ENCODE results near the gene ELOVL3.
A peak's percentile ranks its signal among the peaks of the same experiment; 100 is the strongest.

The ELOVL3 gene

DNA sequence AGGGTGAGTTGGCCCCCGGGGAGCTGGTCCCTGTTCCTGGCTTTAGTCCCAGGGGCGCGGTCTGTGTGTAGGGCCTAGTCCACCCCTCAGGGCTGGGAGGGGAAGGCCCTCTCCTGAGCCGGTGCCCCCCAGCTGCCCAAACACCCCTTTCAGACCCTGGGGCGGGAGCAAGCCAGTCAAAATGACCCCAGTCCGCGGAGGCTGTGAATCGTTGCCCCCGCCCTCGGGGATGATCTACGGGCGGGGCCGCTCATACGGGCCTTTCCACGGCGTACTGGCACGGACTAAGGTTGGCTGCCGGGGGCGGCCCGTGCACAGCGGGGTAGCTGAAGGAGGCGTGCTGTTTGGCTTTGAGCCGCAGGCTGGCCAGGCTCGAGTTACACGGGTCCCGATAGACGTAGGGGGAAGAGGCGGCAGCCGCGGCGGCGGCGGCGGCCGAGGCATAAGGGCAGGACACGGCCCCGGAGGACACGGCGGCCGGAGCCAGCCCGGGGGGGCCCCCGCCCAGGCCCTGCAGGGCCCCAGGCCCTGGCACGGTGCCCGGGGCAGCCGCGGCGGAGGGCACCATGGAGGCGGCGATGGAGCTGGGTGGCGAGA lies 4.3 kb downstream of the ELOVL3 start:
- Histone ChIP-seq H3K4ac (ENCODE audit: low read depth, low read length) (no peak overlapping the region), H4K8ac (ENCODE audit: low read depth, low read length) (no peak overlapping the region), H3K4me1 (ENCODE audit: control insufficient read depth, low read depth, low read length) (no peaks in the 10 kb centered on the region), H3K79me1 (ENCODE audit: low read length) (no peaks in the 10 kb centered on the region), H2BK15ac (replicated peaks; ENCODE audit: low read depth) (no peak overlapping the region), H4K5ac (ENCODE audit: low read length) (no peak overlapping the region), H3K79me2 (ENCODE audit: control insufficient read depth, insufficient read depth, low read length) (no peaks in the 10 kb centered on the region), H3K56ac (ENCODE audit: low read length) (peak overlapping the region; percentile 82), H2BK120ac (ENCODE audit: low read depth, low read length) (no peak overlapping the region), H3K27ac (ENCODE audit: low read depth, low read length) (no peak overlapping the region), H3K4me2 (ENCODE audit: low read length) (peak overlapping the region; percentile 93), H3K4me3 (ENCODE audit: low read length) (no peak overlapping the region), H3K36me3 (ENCODE audit: control insufficient read depth, insufficient read depth, low read length) (no peaks in the 10 kb centered on the region), H3K9ac (ENCODE audit: low read length) (peak overlapping the region; percentile 45), H3K27me3 (ENCODE audit: insufficient read depth, low read length, poor library complexity) (peaks cover 31% of the 10 kb centered on the region), H2AK5ac (ENCODE audit: low read length) (no peak overlapping the region), H3K18ac (ENCODE audit: low read length) (no peak overlapping the region), H3K23ac (ENCODE audit: low read length) (no peak overlapping the region), H2BK5ac (ENCODE audit: low read length) (no peak overlapping the region)
- no CpG with 5 or more reads among the region's 50 CpGs for WGBS (ENCODE audit: extremely low coverage, insufficient coverage, low lambda C conversion rate)
- peak; percentile 89 for DNase-seq

GRCh38 chr10:102230861-102231356 lies 4.8 kb downstream of the ELOVL3 start:
- DNase-seq, result peak; percentile 57
- Histone ChIP-seq H3K56ac (ENCODE audit: low read length) (peak overlapping the region; percentile 82), H3K4me2 (ENCODE audit: low read length) (peak overlapping the region; percentile 93), H3K79me1 (ENCODE audit: low read length) (no peaks in the 10 kb centered on the region), H3K27me3 (ENCODE audit: insufficient read depth, low read length, poor library complexity) (peaks cover 31% of the 10 kb centered on the region), H3K36me3 (ENCODE audit: control insufficient read depth, insufficient read depth, low read length) (no peaks in the 10 kb centered on the region), H2BK15ac (replicated peaks; ENCODE audit: low read depth) (no peak overlapping the region), H4K5ac (ENCODE audit: low read length) (no peak overlapping the region), H3K4me1 (ENCODE audit: control insufficient read depth, low read depth, low read length) (no peaks in the 10 kb centered on the region), H4K8ac (ENCODE audit: low read depth, low read length) (no peak overlapping the region), H2BK5ac (ENCODE audit: low read length) (no peak overlapping the region), H3K18ac (ENCODE audit: low read length) (no peak overlapping the region), H3K23ac (ENCODE audit: low read length) (no peak overlapping the region), H3K27ac (ENCODE audit: low read depth, low read length) (no peak overlapping the region), H3K9ac (ENCODE audit: low read length) (peak overlapping the region; percentile 45), H3K4ac (ENCODE audit: low read depth, low read length) (no peak overlapping the region), H2AK5ac (ENCODE audit: low read length) (no peak overlapping the region), H3K4me3 (ENCODE audit: low read length) (no peak overlapping the region), H2BK120ac (ENCODE audit: low read depth, low read length) (no peak overlapping the region), H3K79me2 (ENCODE audit: control insufficient read depth, insufficient read depth, low read length) (no peaks in the 10 kb centered on the region)
- WGBS (ENCODE audit: extremely low coverage, insufficient coverage, low lambda C conversion rate), result no CpG with 5 or more reads among the region's 52 CpGs

DNA sequence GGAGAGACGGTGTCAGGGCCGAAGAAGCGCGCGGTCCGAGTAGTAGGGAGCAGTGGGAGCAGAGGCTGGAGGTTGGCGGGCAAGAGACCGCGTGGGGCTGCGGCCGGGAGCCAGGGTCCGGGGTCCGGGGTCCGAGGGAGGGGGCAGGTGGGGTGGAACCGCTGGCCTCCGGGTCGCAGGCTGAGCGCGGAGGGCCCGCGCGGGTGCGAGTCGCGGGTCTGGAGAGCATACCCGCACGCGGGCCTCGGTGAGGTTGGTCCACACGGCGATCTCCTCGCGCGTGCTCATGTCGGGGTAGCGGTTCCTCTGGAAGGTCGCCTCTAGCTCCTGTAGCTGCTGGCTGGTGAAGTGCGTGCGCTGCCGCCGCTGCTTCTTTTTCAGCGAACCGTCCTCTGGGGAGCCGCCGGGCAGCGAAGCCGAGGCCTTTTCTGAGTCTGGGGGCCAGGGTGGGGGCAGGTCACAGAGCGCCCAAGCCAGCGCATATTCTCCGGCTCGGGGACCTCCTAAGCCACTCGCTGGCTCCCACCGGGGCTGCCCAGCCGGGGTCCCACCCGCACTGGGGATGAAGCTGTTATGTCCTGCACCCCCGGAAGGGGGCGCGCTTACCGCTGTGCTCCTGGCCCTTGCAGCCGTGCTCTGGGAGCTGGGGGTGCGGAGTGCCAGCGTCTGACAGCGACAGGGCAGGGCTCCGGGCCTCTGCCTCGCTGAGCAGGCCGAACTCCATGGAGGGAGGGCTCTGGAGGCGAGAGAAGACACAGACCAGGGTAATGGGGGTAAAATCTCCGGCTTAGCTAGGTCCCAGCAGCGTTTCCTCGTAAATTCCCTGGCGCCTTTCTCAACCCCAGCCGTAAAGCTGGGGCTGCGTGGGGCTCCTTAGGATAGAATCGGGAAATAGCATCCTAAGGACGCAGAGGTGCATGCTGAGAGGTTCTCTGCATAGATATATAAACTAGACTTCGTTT lies 5.5 kb downstream of the ELOVL3 start:
- H4K8ac ChIP-seq (ENCODE audit: low read depth, low read length), result no peak overlapping the region
- H2BK120ac ChIP-seq (ENCODE audit: low read depth, low read length), result no peak overlapping the region
- H3K79me2 ChIP-seq (ENCODE audit: control insufficient read depth, insufficient read depth, low read length), result no peaks in the 10 kb centered on the region
- H3K23ac ChIP-seq (ENCODE audit: low read length), result no peak overlapping the region
- no peak overlapping the region for H3K27ac ChIP-seq (ENCODE audit: low read depth, low read length)
- no CpG with 5 or more reads among the region's 76 CpGs for WGBS (ENCODE audit: extremely low coverage, insufficient coverage, low lambda C conversion rate)
- no peaks in the 10 kb centered on the region for H3K36me3 ChIP-seq (ENCODE audit: control insufficient read depth, insufficient read depth, low read length)
- H4K5ac ChIP-seq (ENCODE audit: low read length), result no peak overlapping the region
- H3K4me3 ChIP-seq (ENCODE audit: low read length), result no peak overlapping the region
- H2BK5ac ChIP-seq (ENCODE audit: low read length), result no peak overlapping the region
- H2BK15ac ChIP-seq (replicated peaks; ENCODE audit: low read depth), result no peak overlapping the region
- H3K4ac ChIP-seq (ENCODE audit: low read depth, low read length), result no peak overlapping the region
- H3K18ac ChIP-seq (ENCODE audit: low read length), result no peak overlapping the region
- peak overlapping the region; percentile 93 for H3K4me2 ChIP-seq (ENCODE audit: low read length)
- H2AK5ac ChIP-seq (ENCODE audit: low read length), result no peak overlapping the region
- DNase-seq, result peak; percentile 70
- H3K27me3 ChIP-seq (ENCODE audit: insufficient read depth, low read length, poor library complexity), result peaks cover 29% of the 10 kb centered on the region
- no peaks in the 10 kb centered on the region for H3K79me1 ChIP-seq (ENCODE audit: low read length)
- H3K56ac ChIP-seq (ENCODE audit: low read length), result peak overlapping the region; percentile 82
- peak overlapping the region; percentile 16 for H3K9ac ChIP-seq (ENCODE audit: low read length)
- H3K4me1 ChIP-seq (ENCODE audit: control insufficient read depth, low read depth, low read length), result no peaks in the 10 kb centered on the region

GRCh38 chr10:102233997-102234396 lies 7.9 kb downstream of the ELOVL3 start:
- no peak overlapping the region for H3K23ac ChIP-seq (ENCODE audit: low read length)

DNA sequence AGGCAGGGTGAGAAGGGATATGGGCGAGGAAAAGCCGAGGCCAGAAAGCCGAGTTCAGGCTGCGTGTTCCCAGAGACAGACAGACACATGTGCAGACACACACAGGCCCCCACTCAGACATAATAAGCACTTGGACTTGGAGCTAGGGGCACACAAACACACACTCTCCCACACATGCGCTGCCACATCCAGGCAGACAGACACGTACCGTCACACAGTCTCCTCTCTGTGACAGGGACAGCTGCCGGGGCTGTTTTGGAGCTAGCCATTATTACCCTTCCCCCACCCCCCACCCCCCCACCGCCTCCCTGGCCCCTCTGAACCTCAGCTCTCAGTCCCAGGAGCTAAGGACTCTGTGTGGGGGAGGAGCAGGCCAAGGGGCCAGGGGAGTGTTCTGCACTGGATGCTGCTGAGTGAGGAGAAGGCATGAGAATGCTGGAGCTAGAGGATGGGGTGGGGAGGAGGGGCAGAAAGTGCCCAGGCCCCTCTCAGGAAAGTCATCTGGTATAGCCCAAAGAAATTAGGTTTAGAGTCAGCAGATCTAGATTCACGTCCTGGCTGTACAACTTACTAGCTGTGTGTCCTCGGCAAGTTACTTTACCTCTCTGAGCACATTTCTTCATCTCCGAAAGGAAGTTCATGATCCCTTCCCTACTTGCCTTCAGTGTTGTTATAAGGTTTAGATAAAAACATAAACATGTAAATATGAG lies 8.9 kb downstream of the ELOVL3 start:
- no peak overlapping the region for H3K4ac ChIP-seq (ENCODE audit: low read depth, low read length)
- H3K9ac ChIP-seq (ENCODE audit: low read length), result no peak overlapping the region
- no peak overlapping the region for H2AK5ac ChIP-seq (ENCODE audit: low read length)
- H2BK120ac ChIP-seq (ENCODE audit: low read depth, low read length), result no peak overlapping the region
- H3K23ac ChIP-seq (ENCODE audit: low read length), result no peak overlapping the region
- no peak overlapping the region for H3K18ac ChIP-seq (ENCODE audit: low read length)
- H2BK15ac ChIP-seq (replicated peaks; ENCODE audit: low read depth), result no peak overlapping the region
- H3K4me3 ChIP-seq (ENCODE audit: low read length), result no peak overlapping the region
- no CpG with 5 or more reads among the region's 12 CpGs for WGBS (ENCODE audit: extremely low coverage, insufficient coverage, low lambda C conversion rate)
- H3K36me3 ChIP-seq (ENCODE audit: control insufficient read depth, insufficient read depth, low read length), result no peaks in the 10 kb centered on the region
- H3K79me2 ChIP-seq (ENCODE audit: control insufficient read depth, insufficient read depth, low read length), result no peaks in the 10 kb centered on the region
- H4K5ac ChIP-seq (ENCODE audit: low read length), result no peak overlapping the region
- no peak overlapping the region for H3K4me2 ChIP-seq (ENCODE audit: low read length)
- H3K56ac ChIP-seq (ENCODE audit: low read length), result peak overlapping the region; percentile 25
- H2BK5ac ChIP-seq (ENCODE audit: low read length), result no peak overlapping the region
- no peak overlapping the region for H3K27ac ChIP-seq (ENCODE audit: low read depth, low read length)
- DNase-seq, result no peak
- H3K27me3 ChIP-seq (ENCODE audit: insufficient read depth, low read length, poor library complexity), result peaks cover 38% of the 10 kb centered on the region
- no peak overlapping the region for H4K8ac ChIP-seq (ENCODE audit: low read depth, low read length)
- H3K79me1 ChIP-seq (ENCODE audit: low read length), result no peaks in the 10 kb centered on the region
- H3K4me1 ChIP-seq (ENCODE audit: control insufficient read depth, low read depth, low read length), result no peaks in the 10 kb centered on the region

More at GRCh38 chr10:102233997-102234396, 7.9 kb downstream of the ELOVL3 start:
- Histone ChIP-seq H2BK5ac (ENCODE audit: low read length) (no peak overlapping the region), H3K4me1 (ENCODE audit: control insufficient read depth, low read depth, low read length) (no peaks in the 10 kb centered on the region), H3K27ac (ENCODE audit: low read depth, low read length) (no peak overlapping the region), H3K9ac (ENCODE audit: low read length) (no peak overlapping the region), H3K18ac (ENCODE audit: low read length) (no peak overlapping the region), H2BK15ac (replicated peaks; ENCODE audit: low read depth) (no peak overlapping the region), H3K4me3 (ENCODE audit: low read length) (no peak overlapping the region), H3K4me2 (ENCODE audit: low read length) (no peak overlapping the region), H3K79me1 (ENCODE audit: low read length) (no peaks in the 10 kb centered on the region), H3K36me3 (ENCODE audit: control insufficient read depth, insufficient read depth, low read length) (no peaks in the 10 kb centered on the region), H4K8ac (ENCODE audit: low read depth, low read length) (no peak overlapping the region), H2BK120ac (ENCODE audit: low read depth, low read length) (no peak overlapping the region), H2AK5ac (ENCODE audit: low read length) (no peak overlapping the region), H3K27me3 (ENCODE audit: insufficient read depth, low read length, poor library complexity) (peaks cover 28% of the 10 kb centered on the region), H3K4ac (ENCODE audit: low read depth, low read length) (no peak overlapping the region), H3K56ac (ENCODE audit: low read length) (no peak overlapping the region), H3K79me2 (ENCODE audit: control insufficient read depth, insufficient read depth, low read length) (no peaks in the 10 kb centered on the region), H4K5ac (ENCODE audit: low read length) (no peak overlapping the region)
- no CpG with 5 or more reads among the region's 1 CpG for WGBS (ENCODE audit: extremely low coverage, insufficient coverage, low lambda C conversion rate)
- no peak for DNase-seq

All from mesendoderm (in vitro differentiated cells).